Cardiac muscle cell (in vitro differentiated cells and primary cell): ENCODE data around the gene CAST. TPM values are rescaled to one million over a fixed set of nuclear protein-coding genes. Genes with fewer than 3 reads are reported as not detected.

Experiments used
- DNase-seq, 2 donors: peaks; one replicate each; pipeline versions ENCODE4 v3.0.0 to v3.0.0-alpha.2; 2010 to 2017; ENCODE audit warnings: low read depth in 1 of 2, low spot score in 1 of 2
- H3K27ac ChIP-seq: fragments of 200-600 bp; sonication (generic); 2 replicates; pipeline ENCODE4 v1.5.1; 2016
- H3K27me3 ChIP-seq: fragments of 200-600 bp; sonication (generic); 2 replicates; pipeline ENCODE4 v1.6.0; 2016; ENCODE audit warnings: control low read depth
- H3K36me3 ChIP-seq: fragments of 200-600 bp; sonication (generic); 2 replicates; pipeline ENCODE4 v1.5.1; 2016; ENCODE audit warnings: control low read depth
- H3K4me1 ChIP-seq: fragments of 200-600 bp; sonication (generic); 2 replicates; pipeline ENCODE4 v1.8.1; 2017; ENCODE audit warnings: low read depth, mild to moderate bottlenecking, mixed run types
- H3K4me3 ChIP-seq: fragments of 200-600 bp; sonication (generic); 2 replicates; pipeline ENCODE4 v1.5.1; 2016; ENCODE audit warnings: mild to moderate bottlenecking
- H3K9me3 ChIP-seq: fragments of 200-600 bp; sonication (generic); 2 replicates; pipeline ENCODE4 v1.5.1; 2017; ENCODE audit warnings: low read depth, mild to moderate bottlenecking, control low read depth
- polyA plus RNA-seq: library from polyadenylated mRNA; unstranded; fragments of >200 nt; fragmentation: Nextera tagmentation; extraction: Ambion mirVana; gene quantifications from 2 replicates; pipeline ENCODE4 v1.2.1, GENCODE V29; 2016
- total RNA-seq: library from RNA; depleted of rRNA; stranded (reverse); fragments of >200 nt; gene quantifications from 2 replicates; pipeline ENCODE4 v1.2.3, GENCODE V29; 2016
- TF ChIP-seq, protein P1 (sequence below): IDR thresholded peaks from 2 replicates; pipeline ENCODE4 v1.5.1; 2012; ENCODE audit warnings: low read depth, mild to moderate bottlenecking, low read length

Gene CAST
- total and polyA plus RNA-seq, 2 experiments from 2014 or later = 85.2 to 101 TPM

DNA sequence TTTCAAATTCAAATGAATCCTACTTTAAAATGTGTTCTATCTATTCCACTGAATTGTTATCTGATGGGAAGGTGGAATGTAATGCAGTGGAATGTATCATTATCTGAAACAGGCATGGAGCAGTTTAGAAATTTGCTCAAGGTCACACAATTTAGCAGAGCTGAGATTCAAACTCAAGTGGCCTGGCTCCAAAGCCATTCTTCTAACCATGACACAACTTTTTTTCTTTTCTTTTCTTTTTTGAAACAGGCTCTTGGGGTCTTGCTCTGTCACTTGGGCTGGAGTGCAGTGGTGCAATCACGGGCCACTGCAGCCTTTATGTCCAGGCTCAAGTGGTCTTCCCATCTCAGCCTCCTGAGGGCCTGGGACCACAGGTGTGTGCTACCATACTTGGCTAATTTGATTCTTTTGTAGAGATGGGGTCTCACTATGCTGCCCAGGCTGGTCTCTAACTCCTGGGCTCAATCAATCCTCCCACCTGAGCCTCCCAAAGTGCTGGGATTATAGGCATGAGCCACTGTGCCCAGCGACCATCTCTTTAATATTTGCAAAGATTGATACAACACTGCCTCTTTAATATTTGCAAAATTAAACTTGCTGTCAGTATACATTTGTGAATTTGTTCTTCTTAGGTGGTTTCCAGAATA, 50.0 kb downstream of the CAST start:
- Histone ChIP-seq H3K4me3 (no peak overlapping the region), H3K27ac (no peak overlapping the region), H3K27me3 (no peaks in the 10 kb centered on the region), H3K4me1 (peaks cover 34% of the 10 kb centered on the region), H3K9me3 (no peaks in the 10 kb centered on the region), H3K36me3 (no peaks in the 10 kb centered on the region)
- no peak for DNase-seq
- TF ChIP-seq, protein P1, sequence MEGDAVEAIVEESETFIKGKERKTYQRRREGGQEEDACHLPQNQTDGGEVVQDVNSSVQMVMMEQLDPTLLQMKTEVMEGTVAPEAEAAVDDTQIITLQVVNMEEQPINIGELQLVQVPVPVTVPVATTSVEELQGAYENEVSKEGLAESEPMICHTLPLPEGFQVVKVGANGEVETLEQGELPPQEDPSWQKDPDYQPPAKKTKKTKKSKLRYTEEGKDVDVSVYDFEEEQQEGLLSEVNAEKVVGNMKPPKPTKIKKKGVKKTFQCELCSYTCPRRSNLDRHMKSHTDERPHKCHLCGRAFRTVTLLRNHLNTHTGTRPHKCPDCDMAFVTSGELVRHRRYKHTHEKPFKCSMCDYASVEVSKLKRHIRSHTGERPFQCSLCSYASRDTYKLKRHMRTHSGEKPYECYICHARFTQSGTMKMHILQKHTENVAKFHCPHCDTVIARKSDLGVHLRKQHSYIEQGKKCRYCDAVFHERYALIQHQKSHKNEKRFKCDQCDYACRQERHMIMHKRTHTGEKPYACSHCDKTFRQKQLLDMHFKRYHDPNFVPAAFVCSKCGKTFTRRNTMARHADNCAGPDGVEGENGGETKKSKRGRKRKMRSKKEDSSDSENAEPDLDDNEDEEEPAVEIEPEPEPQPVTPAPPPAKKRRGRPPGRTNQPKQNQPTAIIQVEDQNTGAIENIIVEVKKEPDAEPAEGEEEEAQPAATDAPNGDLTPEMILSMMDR = no peak

DNA sequence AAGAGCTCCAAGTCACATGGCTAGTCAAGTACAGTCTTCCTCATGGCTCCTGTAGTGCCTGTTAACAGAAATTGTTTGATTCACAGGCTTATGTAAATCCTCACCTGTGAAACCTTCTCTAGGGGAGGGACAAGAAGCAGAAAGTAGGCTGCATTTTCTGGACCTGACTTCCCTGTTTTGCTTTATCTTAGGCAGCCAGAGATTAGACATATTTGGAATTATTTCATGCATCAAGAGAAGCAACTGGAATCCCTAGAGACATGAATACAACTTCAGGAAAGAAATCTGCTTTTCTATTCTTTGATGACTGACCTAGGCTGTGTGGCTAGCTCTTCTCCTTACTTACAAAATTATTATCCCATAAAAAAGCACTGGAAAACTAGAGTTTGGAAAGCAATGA, 52.3 kb downstream of the CAST start:
- DNase-seq = peak in 1 of 2 donors; percentile 47
- Histone ChIP-seq H3K4me3 (no peak overlapping the region), H3K27ac (peak overlapping the region; percentile 3), H3K27me3 (no peaks in the 10 kb centered on the region), H3K4me1 (peaks cover 26% of the 10 kb centered on the region), H3K36me3 (no peaks in the 10 kb centered on the region), H3K9me3 (no peaks in the 10 kb centered on the region)
- TF ChIP-seq, protein P1 = no peak

DNA sequence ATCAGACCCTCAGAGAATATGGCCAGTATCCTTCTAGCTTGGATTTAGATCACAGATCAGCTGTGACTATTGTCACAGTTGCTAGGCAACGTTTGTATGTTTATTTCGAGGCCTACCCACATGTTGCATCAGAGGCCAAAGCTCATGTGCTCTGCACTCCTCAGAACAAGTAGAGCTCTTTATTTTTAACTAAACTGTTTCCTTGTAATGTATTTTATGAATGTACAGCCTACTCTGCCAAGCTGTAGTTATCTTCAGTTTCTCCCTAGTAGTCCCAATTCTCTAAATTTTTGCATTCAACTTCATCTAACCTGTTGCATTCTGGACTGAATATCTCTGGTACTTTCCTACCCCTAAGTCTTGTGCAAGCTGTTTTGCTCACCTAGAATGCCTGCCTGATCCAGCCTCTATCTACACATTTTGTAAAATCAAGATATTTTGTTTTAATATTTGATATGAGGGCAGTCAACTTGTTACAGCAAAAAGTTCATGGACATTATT, 52.8 kb downstream of the CAST start:
- TF ChIP-seq, protein P1 = no peak
- peak; percentile 34 to 92 for DNase-seq
- no peaks in the 10 kb centered on the region for H3K36me3 ChIP-seq
- H3K27ac ChIP-seq = no peak overlapping the region
- H3K4me3 ChIP-seq = no peak overlapping the region
- no peaks in the 10 kb centered on the region for H3K9me3 ChIP-seq
- no peaks in the 10 kb centered on the region for H3K27me3 ChIP-seq
- H3K4me1 ChIP-seq = peaks cover 24% of the 10 kb centered on the region

DNA sequence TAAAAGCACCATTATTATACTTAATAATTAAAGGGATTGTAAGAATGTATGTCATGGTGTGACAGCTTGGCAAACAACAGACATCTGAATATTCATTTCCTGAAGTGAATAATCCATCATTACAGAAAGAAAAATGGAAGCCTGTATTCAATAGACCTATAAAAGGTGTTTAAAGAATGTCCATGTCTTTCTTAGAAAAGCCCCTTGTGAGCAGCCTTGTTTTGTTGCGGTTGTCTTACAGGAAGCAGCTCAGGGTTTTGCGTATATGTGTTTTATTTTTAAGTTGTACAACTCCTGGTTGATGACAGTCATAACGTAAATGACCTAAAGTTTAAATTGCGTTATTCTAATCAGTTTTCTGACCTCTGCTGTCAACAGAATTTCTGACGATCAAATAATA, 53.8 kb downstream of the CAST start:
- Histone ChIP-seq H3K4me1 (peaks cover 24% of the 10 kb centered on the region), H3K36me3 (no peaks in the 10 kb centered on the region), H3K27me3 (no peaks in the 10 kb centered on the region), H3K27ac (no peak overlapping the region), H3K9me3 (no peaks in the 10 kb centered on the region), H3K4me3 (no peak overlapping the region)
- TF ChIP-seq, protein P1 = no peak
- DNase-seq = no peak

DNA sequence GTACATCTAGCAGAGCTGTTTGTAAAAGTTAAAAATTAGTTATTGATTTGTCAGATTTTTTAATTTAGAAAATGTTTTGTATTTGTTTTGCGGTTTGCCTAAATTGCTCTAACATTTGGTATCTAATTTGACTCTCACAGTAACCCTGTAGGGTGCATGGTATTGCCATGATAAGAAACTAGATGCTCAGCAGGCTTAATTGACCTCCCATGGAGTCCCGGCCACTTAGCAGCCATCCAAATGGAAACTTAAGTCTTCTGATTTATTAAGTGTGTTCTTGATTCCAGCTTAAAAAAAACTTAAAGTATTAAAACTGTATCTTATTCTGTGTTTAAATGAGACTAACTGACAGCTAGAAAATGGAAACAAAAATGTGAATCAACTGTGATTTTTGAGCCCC, 54.5 kb downstream of the CAST start:
- no peak overlapping the region for H3K4me3 ChIP-seq
- TF ChIP-seq, protein P1 = no peak
- H3K4me1 ChIP-seq = peaks cover 19% of the 10 kb centered on the region
- no peaks in the 10 kb centered on the region for H3K27me3 ChIP-seq
- H3K9me3 ChIP-seq = no peaks in the 10 kb centered on the region
- no peaks in the 10 kb centered on the region for H3K36me3 ChIP-seq
- no peak overlapping the region for H3K27ac ChIP-seq
- DNase-seq = no peak
